HG03064 (cell line): Measurements from ENCODE around the gene LSS.
"Not testable (repeated sequence)": the region's sequence is repeated elsewhere in the genome, so short reads cannot be mapped to it uniquely, and the experiment has no call there.

Experiments
- ATAC-seq: cut with Tn5 transposase; IDR thresholded peaks from one replicate; pipeline ENCODE4 v1.9.1; 2021; ENCODE audit warnings: low read depth; ENCODE audit not compliant: unreplicated experiment

LSS gene

DNA sequence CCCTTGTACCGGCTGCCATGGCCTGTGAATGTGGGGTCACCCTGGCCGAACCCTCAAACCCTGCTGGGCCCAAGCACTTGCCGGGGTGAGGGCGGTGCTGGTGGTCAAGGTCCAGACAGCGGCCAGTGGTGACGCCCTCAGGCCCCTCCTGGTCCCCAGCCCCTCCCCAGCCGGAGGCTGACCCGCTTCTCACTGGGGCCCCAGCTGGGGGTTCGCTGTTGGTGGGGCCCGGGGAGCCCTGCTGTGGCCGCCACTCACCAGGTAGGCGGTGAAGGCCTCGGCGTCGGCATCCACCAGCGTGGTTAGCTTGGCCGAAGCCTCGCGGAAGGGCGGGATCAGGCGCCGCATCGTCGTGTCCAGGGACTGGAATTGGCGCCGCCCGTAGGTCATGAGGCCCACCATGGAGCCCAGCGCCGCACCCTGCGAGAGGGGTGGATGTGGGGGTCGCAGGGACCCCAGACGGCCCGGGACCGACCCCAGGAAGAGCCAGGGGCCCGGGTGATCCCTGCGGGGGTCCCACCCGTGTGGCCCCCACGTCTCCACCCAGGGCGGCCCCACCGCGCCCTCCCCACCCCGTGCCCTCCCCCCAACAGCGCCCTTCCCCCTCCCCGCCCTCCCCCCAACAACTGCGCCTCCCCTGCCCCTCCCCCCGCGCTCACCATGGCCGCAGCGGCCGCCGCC, 83.3 kb downstream of the LSS start:
- no peak for ATAC-seq

DNA sequence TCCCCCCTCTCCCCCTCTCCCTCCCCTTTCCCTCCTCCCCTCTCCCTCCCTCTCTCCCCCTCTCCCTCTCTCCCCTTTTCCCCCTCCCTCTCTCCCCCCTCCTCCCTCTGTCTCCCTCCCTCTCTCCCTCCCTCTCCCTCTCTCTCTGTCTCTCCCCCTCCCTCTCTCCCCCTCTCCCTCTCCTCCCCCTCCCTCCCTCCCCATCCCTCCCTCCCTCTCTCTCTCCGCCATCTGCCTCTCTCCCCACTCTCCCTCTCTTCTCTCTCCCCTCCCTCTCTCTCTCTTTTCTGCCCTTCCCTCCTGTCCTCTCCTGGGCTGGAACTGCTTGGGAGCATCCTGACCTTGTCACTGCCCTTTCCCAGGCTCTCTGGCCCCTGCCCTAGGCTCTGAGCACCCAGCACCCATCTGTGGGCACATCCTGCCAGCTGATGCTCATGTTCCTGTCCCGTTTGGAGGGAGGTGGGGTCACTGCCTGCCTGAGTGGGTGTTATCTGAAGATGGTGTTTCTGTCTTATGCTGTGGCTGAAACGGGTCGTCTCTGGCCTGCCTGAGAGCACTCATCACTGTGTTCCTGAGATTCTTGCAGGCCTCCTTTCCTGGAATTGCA, 84.0 kb downstream of the LSS start:
- no peak for ATAC-seq

DNA sequence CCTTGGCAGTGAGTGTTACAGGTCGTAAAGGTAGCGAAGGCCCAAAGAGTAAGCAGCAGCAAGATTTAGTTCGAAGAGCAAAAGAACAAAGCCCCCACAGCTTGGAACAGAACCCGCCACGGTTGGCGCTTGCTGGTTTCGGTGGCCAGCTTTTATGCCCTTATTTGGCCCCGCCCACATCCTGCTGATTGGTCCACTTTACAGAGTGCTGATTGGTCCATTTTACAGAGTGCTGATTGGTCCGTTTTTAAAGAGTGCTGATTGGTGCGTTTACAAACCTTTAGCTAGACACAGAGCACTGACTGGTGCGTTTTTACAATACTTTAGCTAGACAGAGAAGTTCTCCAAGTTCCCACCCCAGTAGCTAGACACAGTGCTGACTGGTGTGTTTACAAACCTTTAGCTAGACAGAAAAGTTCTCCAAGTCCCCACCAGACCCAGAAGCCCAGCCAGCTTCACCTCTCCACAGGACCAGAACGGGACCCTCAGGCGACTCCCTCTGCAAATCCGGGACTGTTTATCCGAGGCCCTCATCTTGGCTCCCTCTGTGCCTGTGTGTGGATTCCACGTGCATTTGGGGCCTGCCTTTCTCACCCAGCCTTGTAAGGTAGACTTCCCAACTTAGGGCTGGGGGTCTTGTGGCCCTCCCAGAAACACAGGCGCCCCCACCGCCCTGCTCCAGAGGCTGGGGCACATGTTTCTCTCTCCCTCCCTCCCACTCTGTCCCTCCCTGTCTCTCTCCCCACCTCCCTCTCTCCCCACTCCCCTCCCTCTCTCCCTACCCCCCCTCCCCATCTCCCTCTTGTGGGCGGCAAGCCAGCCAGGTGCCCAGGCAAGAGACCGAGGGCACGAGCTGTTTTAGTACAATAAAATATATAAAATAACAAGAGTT, 85.7 kb downstream of the LSS start:
- ATAC-seq, result no peak

DNA sequence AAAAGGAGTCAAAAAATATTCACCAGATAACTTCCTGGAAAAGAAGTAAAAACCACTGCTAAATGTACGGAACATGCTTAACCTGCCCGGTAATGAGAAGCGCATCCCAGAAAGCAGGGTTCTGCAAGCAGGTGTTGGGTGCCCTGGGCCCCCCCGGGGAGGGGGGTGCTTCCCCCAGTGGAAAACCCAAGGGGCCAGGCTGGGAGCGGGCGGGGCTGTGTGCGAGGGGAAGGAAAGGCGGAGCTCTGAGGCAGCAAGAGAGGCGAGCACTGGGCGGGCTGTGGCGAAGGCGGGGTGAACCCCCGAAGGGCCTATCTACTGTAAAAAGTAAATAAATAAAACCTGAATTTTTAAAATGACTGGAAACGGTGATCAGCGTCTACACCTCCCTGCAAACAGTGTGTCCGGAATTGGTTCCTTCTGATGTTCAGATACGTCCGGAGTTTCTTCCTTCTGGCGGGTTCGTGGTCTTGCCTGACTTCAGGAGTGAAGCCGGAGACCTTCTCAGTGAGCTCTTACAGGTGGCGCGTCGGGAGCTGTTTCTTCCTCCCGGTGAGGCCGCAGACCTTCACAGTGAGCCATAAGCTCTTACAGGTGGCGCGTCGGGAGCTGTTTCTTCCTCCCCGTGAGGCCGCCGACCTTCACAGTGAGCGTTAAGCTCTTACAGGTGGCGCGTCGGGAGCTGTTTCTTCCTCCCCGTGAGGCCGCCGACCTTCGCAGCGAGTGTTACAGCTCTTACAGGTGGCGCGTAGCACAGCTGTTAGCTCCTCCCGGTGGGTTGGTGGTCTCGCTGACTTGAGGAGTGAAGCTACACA, 86.6 kb downstream of the LSS start:
- no peak for ATAC-seq

DNA sequence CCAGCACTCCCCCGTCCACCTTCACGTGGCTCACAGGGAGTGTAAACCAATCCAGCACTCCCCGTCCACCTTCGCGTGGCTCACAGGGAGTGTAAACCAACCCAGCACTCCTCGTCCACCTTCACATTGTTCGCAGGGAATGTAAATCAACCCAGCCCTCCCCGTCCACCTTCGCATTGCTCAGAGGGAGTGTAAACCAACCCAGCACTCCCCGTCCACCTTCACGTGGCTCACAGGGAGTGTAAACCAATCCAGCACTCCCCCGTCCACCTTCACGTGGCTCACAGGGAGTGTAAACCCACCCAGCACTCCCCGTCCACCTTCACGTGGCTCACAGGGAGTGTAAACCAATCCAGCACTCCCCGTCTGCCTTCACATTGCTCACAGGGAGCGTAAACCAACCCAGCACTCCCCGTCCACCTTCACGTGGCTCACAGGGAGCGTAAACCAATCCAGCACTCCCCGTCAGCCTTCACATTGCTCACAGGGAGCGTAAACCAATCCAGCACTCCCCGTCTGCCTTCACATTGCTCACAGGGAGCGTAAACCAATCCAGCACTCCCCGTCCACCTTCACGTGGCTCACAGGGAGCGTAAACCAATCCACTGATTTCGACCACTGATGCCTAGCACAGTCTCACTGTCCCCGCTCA, 88.1 kb downstream of the LSS start:
- ATAC-seq, result not testable (repeated sequence)

DNA sequence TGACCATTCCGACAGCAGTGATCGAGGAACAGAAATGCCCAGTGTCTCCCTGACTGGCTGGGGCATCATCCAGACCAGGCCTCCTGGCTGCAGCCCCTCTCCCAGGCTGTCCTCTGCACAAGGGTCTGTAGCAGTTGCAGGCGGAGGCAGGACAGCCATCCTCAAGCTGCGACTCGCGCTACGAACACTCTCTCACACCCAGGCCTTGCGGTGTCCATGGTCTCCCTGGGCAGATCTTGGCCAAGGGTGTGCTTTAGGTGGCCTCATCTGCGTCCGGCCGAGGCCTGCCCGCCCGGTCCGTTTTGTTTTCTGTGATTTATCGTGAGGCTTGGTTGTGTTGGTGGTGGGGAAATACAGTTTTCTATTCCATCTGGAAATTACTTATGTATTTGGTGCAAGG, 88.9 kb downstream of the LSS start:
- ATAC-seq, result no peak

DNA sequence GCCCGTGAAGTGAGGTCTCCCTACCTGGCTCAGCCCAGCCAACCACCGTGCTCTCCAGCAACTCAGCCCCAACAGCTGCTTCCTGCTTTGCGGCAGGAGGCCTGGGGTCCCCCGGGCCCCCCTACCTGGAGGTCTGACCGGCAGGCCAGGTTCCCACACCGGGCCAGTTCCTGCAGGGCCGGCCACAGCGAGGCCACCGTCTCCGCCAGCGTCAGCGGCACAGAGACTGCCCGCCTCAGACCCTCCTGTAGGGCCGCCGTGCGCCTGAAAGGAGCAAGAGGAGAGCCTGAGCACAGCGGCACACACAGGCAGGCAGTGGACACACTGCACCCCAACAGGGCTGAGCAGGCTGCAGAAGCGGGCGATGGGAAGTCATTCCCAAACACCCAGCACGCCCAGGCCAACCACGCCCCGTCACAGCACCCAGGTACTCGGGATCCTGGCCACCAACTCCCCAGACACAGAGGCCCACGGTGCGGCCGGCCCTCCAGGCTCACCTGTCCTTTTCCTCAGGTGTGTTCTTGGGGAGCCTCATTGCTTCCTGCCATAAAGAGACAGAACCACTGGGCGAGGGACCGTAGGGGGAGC, 90.1 kb downstream of the LSS start:
- ATAC-seq, result no peak
